OCI-LY3 (cell line): ENCODE results near the gene KDM2A.

Experiments used
- H2AFZ ChIP-seq: fragments of 200-600, 300-600 bp; shearing (Covaris generic); 2 replicates; pipeline ENCODE4 v1.6.0; 2014; ENCODE audit warnings: antibody characterized with exemption, low read depth, low read length
- H3K27ac ChIP-seq: fragments of 200-600, 300-600 bp; sonication (generic); 2 replicates; pipeline ENCODE4 v1.5.1; 2014; ENCODE audit warnings: mild to moderate bottlenecking, low read length, moderate library complexity, mixed read lengths
- H3K27me3 ChIP-seq: fragments of 200-600, 300-600 bp; sonication (generic); 2 replicates; pipeline ENCODE4 v1.6.1; 2014; ENCODE audit warnings: low read depth, low read length, mixed read lengths
- H3K36me3 ChIP-seq: fragments of 200-600, 300-600 bp; sonication (generic); replicated peaks from 2 replicates; pipeline ENCODE3; 2014; ENCODE audit warnings: low read depth, low read length, mixed read lengths
- H3K4me1 ChIP-seq: fragments of 300-600, 200-600 bp; sonication (generic); 2 replicates; pipeline ENCODE4 v1.6.1; 2014; ENCODE audit warnings: low read length, mixed read lengths
- H3K4me2 ChIP-seq: fragments of 200-600, 300-600 bp; sonication (generic); 2 replicates; pipeline ENCODE4 v1.6.1; 2014; ENCODE audit warnings: low read length, mixed read lengths
- H3K4me3 ChIP-seq: fragments of 300-600, 200-600 bp; sonication (generic); 2 replicates; pipeline ENCODE4 v1.5.1; 2014; ENCODE audit warnings: antibody characterized with exemption, mild to moderate bottlenecking, low read length, moderate library complexity
- H3K79me2 ChIP-seq: fragments of 300-600, 200-600 bp; shearing (Covaris generic); 2 replicates; pipeline ENCODE4 v1.6.1; 2014; ENCODE audit warnings: mild to moderate bottlenecking, low read length, mixed read lengths
- H3K9ac ChIP-seq: fragments of 300-600, 200-600 bp; shearing (Covaris generic); 2 replicates; pipeline ENCODE4 v1.6.0; 2014; ENCODE audit warnings: mild to moderate bottlenecking, low read length, moderate library complexity
- H3K9me3 ChIP-seq: fragments of 200-600, 300-600 bp; shearing (Covaris generic); 2 replicates; pipeline ENCODE4 v1.6.1; 2014; ENCODE audit warnings: low read length, mixed read lengths; ENCODE audit not compliant: insufficient read depth
- H4K20me1 ChIP-seq: fragments of 200-600, 300-600 bp; sonication (generic); 2 replicates; pipeline ENCODE4 v1.6.1; 2016; ENCODE audit warnings: low read length, mixed read lengths; ENCODE audit not compliant: insufficient read depth
- EZH2phosphoT487 ChIP-seq: fragments of 200-600 bp; shearing (Covaris generic); IDR thresholded peaks from 2 replicates; pipeline ENCODE4 v1.6.1; 2018; ENCODE audit warnings: antibody characterized with exemption, mixed run types, low read depth
- TF ChIP-seq, protein P1 (sequence below): fragments of 200-600, 300-600 bp; sonication (generic); IDR thresholded peaks from 2 replicates; pipeline ENCODE4 v1.5.1; 2014; ENCODE audit warnings: antibody characterized with exemption, low read length, low read depth

Gene KDM2A

DNA sequence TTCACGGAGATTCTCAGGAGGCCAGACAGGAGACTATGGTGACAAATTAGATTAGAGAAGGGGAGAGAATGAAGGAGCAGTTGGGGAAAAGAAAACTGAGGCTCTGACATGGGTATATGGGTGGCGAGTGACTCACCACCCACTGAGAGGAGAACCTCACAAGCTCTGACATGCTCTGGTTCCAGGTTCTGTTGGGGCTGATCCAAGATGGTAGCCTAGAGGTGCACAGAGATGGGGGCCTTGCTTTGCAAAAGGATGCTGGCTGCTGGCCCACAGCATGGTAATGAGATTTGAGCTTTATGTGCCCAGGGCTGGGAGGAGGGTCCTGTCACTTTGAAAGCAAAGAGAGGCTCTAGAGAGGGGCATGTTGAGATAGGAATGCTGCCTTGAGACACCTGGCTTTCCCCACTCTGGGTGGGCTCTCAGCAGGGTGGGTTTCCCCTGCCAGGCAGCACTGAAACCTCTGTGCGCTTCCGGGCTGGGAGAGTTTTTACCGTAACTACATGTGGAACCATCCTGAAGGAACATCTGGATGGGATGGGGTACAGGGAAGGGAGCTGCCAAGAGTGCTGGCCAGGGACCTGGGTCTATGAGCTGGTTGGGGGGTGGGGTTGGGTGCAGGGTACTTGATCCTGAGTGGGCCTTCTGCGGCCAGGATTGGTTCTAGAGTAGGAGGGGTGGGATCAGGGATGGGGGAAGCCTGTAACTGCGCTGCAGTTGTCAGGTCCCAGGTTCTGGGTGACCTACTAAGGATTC, 146.0 kb downstream of the KDM2A start:
- TF ChIP-seq, protein P1, sequence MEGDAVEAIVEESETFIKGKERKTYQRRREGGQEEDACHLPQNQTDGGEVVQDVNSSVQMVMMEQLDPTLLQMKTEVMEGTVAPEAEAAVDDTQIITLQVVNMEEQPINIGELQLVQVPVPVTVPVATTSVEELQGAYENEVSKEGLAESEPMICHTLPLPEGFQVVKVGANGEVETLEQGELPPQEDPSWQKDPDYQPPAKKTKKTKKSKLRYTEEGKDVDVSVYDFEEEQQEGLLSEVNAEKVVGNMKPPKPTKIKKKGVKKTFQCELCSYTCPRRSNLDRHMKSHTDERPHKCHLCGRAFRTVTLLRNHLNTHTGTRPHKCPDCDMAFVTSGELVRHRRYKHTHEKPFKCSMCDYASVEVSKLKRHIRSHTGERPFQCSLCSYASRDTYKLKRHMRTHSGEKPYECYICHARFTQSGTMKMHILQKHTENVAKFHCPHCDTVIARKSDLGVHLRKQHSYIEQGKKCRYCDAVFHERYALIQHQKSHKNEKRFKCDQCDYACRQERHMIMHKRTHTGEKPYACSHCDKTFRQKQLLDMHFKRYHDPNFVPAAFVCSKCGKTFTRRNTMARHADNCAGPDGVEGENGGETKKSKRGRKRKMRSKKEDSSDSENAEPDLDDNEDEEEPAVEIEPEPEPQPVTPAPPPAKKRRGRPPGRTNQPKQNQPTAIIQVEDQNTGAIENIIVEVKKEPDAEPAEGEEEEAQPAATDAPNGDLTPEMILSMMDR: no peak
- no peak for TF ChIP-seq EZH2phosphoT487
- Histone ChIP-seq H3K27ac (no peak overlapping the region), H3K9me3 (no peaks in the 10 kb centered on the region), H2AFZ (no peak overlapping the region), H3K4me2 (no peak overlapping the region), H4K20me1 (peaks cover 17% of the 10 kb centered on the region), H3K27me3 (no peaks in the 10 kb centered on the region), H3K36me3 (peaks cover 26% of the 10 kb centered on the region), H3K4me3 (no peak overlapping the region), H3K9ac (no peak overlapping the region), H3K79me2 (peaks cover 36% of the 10 kb centered on the region), H3K4me1 (peaks cover 44% of the 10 kb centered on the region)

DNA sequence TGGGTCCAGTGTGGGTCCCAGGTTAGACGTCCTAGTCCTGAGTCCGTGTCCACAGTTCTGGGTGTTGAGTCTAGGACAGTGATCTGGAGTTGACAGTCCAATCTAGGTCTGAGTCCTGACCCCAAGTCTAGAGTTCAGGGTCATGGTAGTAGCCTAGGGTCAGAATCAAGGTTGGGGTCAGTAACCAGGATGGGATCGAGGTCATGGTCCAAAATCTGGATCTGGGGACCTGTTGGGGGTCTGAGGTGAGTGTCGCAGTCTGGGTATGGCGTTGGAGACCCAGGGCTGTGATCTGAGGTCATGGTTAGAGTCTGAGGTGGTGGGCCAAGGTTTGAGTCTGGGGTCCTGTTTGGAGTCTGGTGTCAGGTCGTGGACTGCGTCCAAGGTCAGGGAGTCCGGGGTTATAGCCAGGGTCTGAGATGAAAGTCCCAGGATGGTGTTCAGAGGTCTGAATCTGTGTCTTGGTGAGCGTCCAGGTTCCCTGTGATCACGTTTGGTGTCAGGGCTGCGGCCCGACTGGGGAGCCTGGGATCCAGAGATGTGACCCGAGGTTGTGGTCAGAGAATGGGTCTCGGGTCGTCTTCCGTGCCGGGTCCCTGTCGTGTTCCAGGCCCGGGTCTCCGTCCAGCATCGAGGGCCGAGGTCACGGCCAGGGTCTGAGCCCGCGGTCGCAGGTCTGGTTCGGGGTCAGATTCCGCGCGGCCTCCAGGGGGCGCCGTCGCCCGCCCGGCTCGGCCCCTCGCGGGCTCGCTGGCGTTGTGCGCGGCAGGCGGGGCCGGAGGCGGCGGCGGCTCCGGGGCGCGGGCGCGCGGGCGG, 146.8 kb downstream of the KDM2A start:
- Histone ChIP-seq H3K4me2 (peak overlapping the region; percentile 62), H3K9me3 (no peaks in the 10 kb centered on the region), H3K36me3 (peaks cover 30% of the 10 kb centered on the region), H2AFZ (peak overlapping the region; percentile 32), H4K20me1 (peaks cover 25% of the 10 kb centered on the region), H3K9ac (peak overlapping the region; percentile 50), H3K27ac (no peak overlapping the region), H3K4me3 (peak overlapping the region; percentile 67), H3K79me2 (peaks cover 44% of the 10 kb centered on the region), H3K27me3 (no peaks in the 10 kb centered on the region), H3K4me1 (peaks cover 52% of the 10 kb centered on the region)
- TF ChIP-seq EZH2phosphoT487: no peak
- TF ChIP-seq, protein P1: peak; percentile 69

DNA sequence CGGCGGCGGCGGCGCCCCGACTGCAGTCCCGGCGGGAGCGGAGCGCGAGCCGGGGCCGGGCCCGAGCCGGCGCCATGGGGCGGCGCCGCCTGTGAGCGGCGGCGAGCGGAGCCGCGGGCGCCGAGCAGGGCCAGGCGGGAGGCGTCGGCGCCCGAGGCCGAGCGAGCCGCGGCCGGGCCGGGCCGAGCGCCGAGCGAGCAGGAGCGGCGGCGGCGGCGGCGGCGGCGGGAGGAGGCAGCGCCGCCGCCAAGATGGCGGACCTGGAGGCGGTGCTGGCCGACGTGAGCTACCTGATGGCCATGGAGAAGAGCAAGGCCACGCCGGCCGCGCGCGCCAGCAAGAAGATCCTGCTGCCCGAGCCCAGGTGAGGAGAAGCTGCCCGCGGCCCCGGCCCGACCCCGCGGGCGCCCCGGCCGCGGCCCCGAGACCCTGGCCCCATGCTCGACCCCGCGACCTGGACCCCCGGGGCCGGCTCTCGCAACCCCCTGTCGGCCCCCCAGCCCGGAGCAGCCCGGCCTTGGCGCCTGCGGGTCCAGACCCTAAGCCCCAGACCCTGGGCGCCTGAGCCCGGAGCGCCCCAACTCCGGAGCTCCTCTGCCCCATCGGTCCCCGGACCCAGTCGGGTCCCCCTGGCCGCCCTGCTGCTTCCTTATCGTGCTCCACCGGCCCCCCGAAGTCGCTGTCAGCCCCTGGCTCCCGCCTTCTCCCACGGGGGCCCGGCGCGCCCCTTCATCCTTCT, 147.6 kb downstream of the KDM2A start, which contains the start of gene GRK2:
TSS of gene GRK2 (plus strand) at position 25 of the 739 bp plus-strand sequence. CDS start at position 252, 227 bp downstream.
- Histone ChIP-seq H3K4me3 (peak within 1 kb of the TSS; percentile 79), H3K4me2 (peak within 1 kb of the TSS; percentile 98), H3K9ac (peak within 1 kb of the TSS; percentile 87), H3K27ac (peak within 1 kb of the TSS; percentile 97), H2AFZ (peak within 1 kb of the TSS; percentile 32), H3K27me3 (no peaks in the 10 kb centered on the region), H3K36me3 (peaks cover 37% of the 10 kb centered on the region), H3K79me2 (peaks cover 52% of the 10 kb centered on the region), H3K4me1 (peaks cover 60% of the 10 kb centered on the region), H3K9me3 (no peaks in the 10 kb centered on the region), H4K20me1 (peaks cover 33% of the 10 kb centered on the region)
- TF ChIP-seq, protein P1: no peak
- no peak for TF ChIP-seq EZH2phosphoT487
